ENCODE measurements around the gene ARMC8. TPM values are rescaled to one million over a fixed set of nuclear protein-coding genes. Genes with fewer than 3 reads are reported as not detected.

Gene ARMC8
- total RNA-seq, 2 donors from 2014 or later: 52.0 to 62.4 TPM

- DNase-seq (ENCODE audit: low spot score): no peak
- intact Hi-C loops (cut with DNase I): no loop called here
Measured at GRCh38 chr3:138284079-138284478, 97.0 kb downstream of the ARMC8 start.

- intact Hi-C loops (cut with DNase I): no loop called here
- DNase-seq (ENCODE audit: low spot score): no peak
Measured at GRCh38 chr3:138284957-138285477, 97.9 kb downstream of the ARMC8 start.

- intact Hi-C loops (cut with DNase I): no loop called here
- DNase-seq (ENCODE audit: low spot score): no peak
Measured at GRCh38 chr3:138289260-138289659, 102.2 kb downstream of the ARMC8 start.

GRCh38 chr3:138289701-138290100 lies 102.6 kb downstream of the ARMC8 start:
- intact Hi-C loops (cut with DNase I): no loop called here
- no peak for DNase-seq (ENCODE audit: low spot score)

- intact Hi-C loops (cut with DNase I): no loop called here
- DNase-seq (ENCODE audit: low spot score): no peak
Measured at GRCh38 chr3:138296639-138297038, 109.5 kb downstream of the ARMC8 start.

- intact Hi-C loops (cut with DNase I): no loop called here
- DNase-seq (ENCODE audit: low spot score): no peak
Measured at GRCh38 chr3:138297059-138297607, 110.0 kb downstream of the ARMC8 start.

- no peak for DNase-seq (ENCODE audit: low spot score)
- intact Hi-C loops (cut with DNase I): no loop called here
Measured at GRCh38 chr3:138297876-138298275, 110.8 kb downstream of the ARMC8 start.

- intact Hi-C loops (cut with DNase I): no loop called here
- no peak for DNase-seq (ENCODE audit: low spot score)
Measured at GRCh38 chr3:138300647-138301046, 113.5 kb downstream of the ARMC8 start.

- intact Hi-C loops (cut with DNase I): no loop called here
- DNase-seq (ENCODE audit: low spot score): no peak
Measured at GRCh38 chr3:138303474-138303873, 116.4 kb downstream of the ARMC8 start.

GRCh38 chr3:138307899-138308298 lies 120.8 kb downstream of the ARMC8 start:
- intact Hi-C loops (cut with DNase I): no loop called here
- no peak for DNase-seq (ENCODE audit: low spot score)

- intact Hi-C loops (cut with DNase I): no loop called here
- DNase-seq (ENCODE audit: low spot score): no peak
Measured at GRCh38 chr3:138308783-138309182, 121.7 kb downstream of the ARMC8 start.

GRCh38 chr3:138310494-138310893 lies 123.4 kb downstream of the ARMC8 start:
- DNase-seq (ENCODE audit: low spot score): no peak
- intact Hi-C loops (cut with DNase I): no loop called here

GRCh38 chr3:138314751-138315150 lies 127.7 kb downstream of the ARMC8 start:
- no peak for DNase-seq (ENCODE audit: low spot score)
- intact Hi-C loops (cut with DNase I): loop anchor here in 1 of 2 donors (5.0 kb wide), 1 partner anchor 392 kb away; no protein-coding TSS in a partner anchor

- DNase-seq (ENCODE audit: low spot score): no peak
- intact Hi-C loops (cut with DNase I): loop anchor here in 1 of 2 donors (5.0 kb wide), 1 partner anchor 395 kb away; no protein-coding TSS in a partner anchor
Measured at GRCh38 chr3:138317687-138318086, 130.6 kb downstream of the ARMC8 start.

- DNase-seq (ENCODE audit: low spot score): no peak
- intact Hi-C loops (cut with DNase I): no loop called here
Measured at GRCh38 chr3:138323971-138324370, 136.9 kb downstream of the ARMC8 start.

GRCh38 chr3:138325990-138326389 lies 138.9 kb downstream of the ARMC8 start:
- intact Hi-C loops (cut with DNase I): no loop called here

GRCh38 chr3:138326866-138327595 lies 139.9 kb downstream of the ARMC8 start:
- intact Hi-C loops (cut with DNase I): no loop called here
- no peak for DNase-seq (ENCODE audit: low spot score)

More at GRCh38 chr3:138325990-138326389, 138.9 kb downstream of the ARMC8 start:
- DNase-seq (ENCODE audit: low spot score): no peak

- intact Hi-C loops (cut with DNase I): no loop called here
- DNase-seq (ENCODE audit: low spot score): no peak
Measured at GRCh38 chr3:138327831-138328230, 140.7 kb downstream of the ARMC8 start.

- intact Hi-C loops (cut with DNase I): no loop called here
- DNase-seq (ENCODE audit: low spot score): no peak
Measured at GRCh38 chr3:138328341-138328740, 141.2 kb downstream of the ARMC8 start.

- peak; percentile 95 for DNase-seq (ENCODE audit: low spot score)
- intact Hi-C loops (cut with DNase I): no loop called here
Measured at GRCh38 chr3:138329127-138329983, 142.3 kb downstream of the ARMC8 start, which contains the start of gene NME9. NME9 (minus strand) TSS chr3:138329851; CDS start chr3:138329335, 516 bp downstream.
